DOHH2 (cell line): ENCODE results near the gene MGAT5.

Source experiments
- H3F3A ChIP-seq: fragments of 200-600 bp; sonication (generic), shearing (Covaris generic); 2 replicates; pipeline ENCODE4 v1.6.0; 2016; ENCODE audit warnings: antibody characterized with exemption, mild to moderate bottlenecking; ENCODE audit not compliant: control insufficient read depth, insufficient read depth
- H3K27ac ChIP-seq: fragments of 200-600 bp; sonication (generic); 2 replicates; pipeline ENCODE4 v1.5.1; 2014; ENCODE audit warnings: low read depth, mild to moderate bottlenecking, low read length, moderate library complexity
- H3K27me3 ChIP-seq: fragments of 200-600 bp; sonication (generic); 2 replicates; pipeline ENCODE4 v1.6.1; 2014; ENCODE audit warnings: mild to moderate bottlenecking, low read length, mixed read lengths; ENCODE audit not compliant: control insufficient read depth
- H3K36me3 ChIP-seq: fragments of 200-600 bp; sonication (generic); 2 replicates; pipeline ENCODE4 v1.6.1; 2014; ENCODE audit warnings: mild to moderate bottlenecking, low read length, moderate library complexity, mixed read lengths; ENCODE audit not compliant: control insufficient read depth
- H3K4me1 ChIP-seq: fragments of 200-600 bp; sonication (generic); 2 replicates; pipeline ENCODE4 v1.6.1; 2014; ENCODE audit warnings: mild to moderate bottlenecking, low read length, mixed read lengths; ENCODE audit not compliant: control insufficient read depth
- H3K4me2 ChIP-seq: fragments of 200-600 bp; sonication (generic); 2 replicates; pipeline ENCODE4 v1.6.0; 2014; ENCODE audit warnings: mild to moderate bottlenecking, low read length, moderate library complexity
- H3K4me3 ChIP-seq: fragments of 200-600 bp; sonication (generic); 2 replicates; pipeline ENCODE4 v1.5.1; 2014; ENCODE audit warnings: mild to moderate bottlenecking, low read length, mixed read lengths
- H3K79me2 ChIP-seq: fragments of 200-600 bp; sonication (generic); 2 replicates; pipeline ENCODE4 v1.6.1; 2014; ENCODE audit warnings: mild to moderate bottlenecking, low read length, mixed read lengths; ENCODE audit not compliant: control insufficient read depth
- H3K9me2 ChIP-seq: fragments of 200-600 bp; sonication (generic); replicated peaks from 2 replicates; pipeline ENCODE4 v1.6.1; 2014; ENCODE audit warnings: mild to moderate bottlenecking, low read length, mixed read lengths; ENCODE audit not compliant: control insufficient read depth
- H3K9me3 ChIP-seq: fragments of 200-600 bp; sonication (generic); 2 replicates; pipeline ENCODE4 v1.6.1; 2014; ENCODE audit warnings: antibody characterized with exemption, low read length, mixed read lengths; ENCODE audit not compliant: control insufficient read depth, insufficient read depth
- H4K20me1 ChIP-seq: fragments of 200-600 bp; sonication (generic); 2 replicates; pipeline ENCODE4 v1.6.0; 2014; ENCODE audit warnings: low read depth, mild to moderate bottlenecking, antibody characterized with exemption, low read length, moderate library complexity; ENCODE audit not compliant: control insufficient read depth, insufficient read depth
- CTCF ChIP-seq: fragments of 200-600 bp; sonication (generic); IDR thresholded peaks from one replicate; pipeline ENCODE4 v1.5.1; 2014; ENCODE audit warnings: antibody characterized with exemption, mild to moderate bottlenecking, low read depth, low read length; ENCODE audit not compliant: poor library complexity, severe bottlenecking
- EZH2phosphoT487 ChIP-seq: fragments of 200-600 bp; sonication (generic); IDR thresholded peaks from 2 replicates; pipeline ENCODE4 v1.6.1; 2017; ENCODE audit warnings: borderline replicate concordance, mild to moderate bottlenecking, antibody characterized with exemption, low read length, moderate library complexity, mixed read lengths

The MGAT5 gene

GRCh38 chr2:134493797-134494196, 239.9 kb downstream of the MGAT5 start:
- Histone ChIP-seq H3K9me3 (no peaks in the 10 kb centered on the region), H3K27ac (no peak overlapping the region), H3F3A (no peaks in the 10 kb centered on the region), H3K9me2 (no peaks in the 10 kb centered on the region), H3K27me3 (0 out of 2 replicates have a peak, but pooled peaks cover 3% of the 10 kb centered on the region), H3K79me2 (no peaks in the 10 kb centered on the region), H3K4me3 (no peak overlapping the region), H3K36me3 (no peaks in the 10 kb centered on the region), H3K4me2 (no peak overlapping the region), H3K4me1 (peaks cover 6% of the 10 kb centered on the region), H4K20me1 (no peaks in the 10 kb centered on the region)
- TF ChIP-seq EZH2phosphoT487 (no peak), CTCF (no peak)

GRCh38 chr2:134498654-134499053, 244.8 kb downstream of the MGAT5 start:
- Histone ChIP-seq H3K36me3 (no peaks in the 10 kb centered on the region), H3K4me3 (no peak overlapping the region), H3K9me3 (no peaks in the 10 kb centered on the region), H3K4me2 (no peak overlapping the region), H3K27ac (no peak overlapping the region), H3K79me2 (no peaks in the 10 kb centered on the region), H3K9me2 (no peaks in the 10 kb centered on the region), H3F3A (no peaks in the 10 kb centered on the region), H3K27me3 (no peaks in the 10 kb centered on the region), H4K20me1 (no peaks in the 10 kb centered on the region), H3K4me1 (peaks cover 5% of the 10 kb centered on the region)
- no peak for TF ChIP-seq EZH2phosphoT487
- TF ChIP-seq CTCF = no peak

GRCh38 chr2:134499307-134499926, 245.5 kb downstream of the MGAT5 start:
- Histone ChIP-seq H3K27ac (no peak overlapping the region), H3K4me2 (no peak overlapping the region), H3K36me3 (no peaks in the 10 kb centered on the region), H3K27me3 (no peaks in the 10 kb centered on the region), H4K20me1 (no peaks in the 10 kb centered on the region), H3K4me3 (no peak overlapping the region), H3F3A (no peaks in the 10 kb centered on the region), H3K9me2 (no peaks in the 10 kb centered on the region), H3K4me1 (no peaks in the 10 kb centered on the region), H3K79me2 (no peaks in the 10 kb centered on the region), H3K9me3 (no peaks in the 10 kb centered on the region)
- TF ChIP-seq EZH2phosphoT487 (no peak), CTCF (no peak)
